HT1080 (cell line): Measurements from ENCODE around the gene MSANTD2. TPM values are rescaled to one million over a fixed set of nuclear protein-coding genes. Genes with fewer than 3 reads are reported as not detected.

Experiments
- DNase-seq: peaks from one replicate; pipeline ENCODE4 v3.0.0-alpha.2; 2015; ENCODE audit warnings: low read depth
- polyA plus RNA-seq, 2 experiments: library from polyadenylated mRNA; depleted of rRNA; stranded (reverse); fragments of >200 nt; gene quantifications; 2 replicates each; pipeline ENCODE4 v1.2.3, GENCODE V29; 2015
- total RNA-seq: library from RNA; depleted of rRNA; stranded (reverse); fragments of >200 nt; shearing (Covaris generic); gene quantifications from 2 replicates; pipeline ENCODE4 v1.2.3, GENCODE V29; 2014; rRNA removed

MSANTD2 gene
- 13.7 and 14.5 TPM in 2 replicates for total RNA-seq
- polyA plus RNA-seq (2015; cell fraction: cytosol; rRNA removed), result 7.5 and 8.0 TPM in 2 replicates
- 34.3 and 37.6 TPM in 2 replicates for polyA plus RNA-seq (2015; cell fraction: nucleus; rRNA removed)

GRCh38 chr11:124800226-124800929 lies at the start of gene MSANTD2:
Gene MSANTD2 (minus strand): TSS chr11:124800406. CDS start chr11:124800380, 26 bp downstream.
- peak; percentile 83 for DNase-seq

- no peak for DNase-seq
Observed at GRCh38 chr11:124846070-124846673, 46.0 kb upstream of the MSANTD2 start.

- DNase-seq, result no peak
Observed at GRCh38 chr11:124844664-124845079, 44.5 kb upstream of the MSANTD2 start.

GRCh38 chr11:124843616-124843910 lies 43.4 kb upstream of the MSANTD2 start:
- no peak for DNase-seq

- no peak for DNase-seq
Observed at GRCh38 chr11:124842305-124842704, 42.1 kb upstream of the MSANTD2 start.

- no peak for DNase-seq
Observed at GRCh38 chr11:124841840-124842239, 41.6 kb upstream of the MSANTD2 start.

- no peak for DNase-seq
Observed at GRCh38 chr11:124841201-124841600, 41.0 kb upstream of the MSANTD2 start.

- no peak for DNase-seq
Observed at GRCh38 chr11:124840666-124841065, 40.5 kb upstream of the MSANTD2 start.

GRCh38 chr11:124839972-124840621 lies 39.9 kb upstream of the MSANTD2 start:
- no peak for DNase-seq

- no peak for DNase-seq
Observed at GRCh38 chr11:124839128-124839971, 39.1 kb upstream of the MSANTD2 start.

GRCh38 chr11:124838805-124839127 lies 38.6 kb upstream of the MSANTD2 start:
- DNase-seq, result no peak

GRCh38 chr11:124837491-124837856 lies 37.3 kb upstream of the MSANTD2 start:
- peak; percentile 83 for DNase-seq

- no peak for DNase-seq
Observed at GRCh38 chr11:124835918-124836317, 35.7 kb upstream of the MSANTD2 start.

GRCh38 chr11:124834526-124835180 lies 34.4 kb upstream of the MSANTD2 start:
- no peak for DNase-seq

GRCh38 chr11:124832571-124832970 lies 32.4 kb upstream of the MSANTD2 start:
- DNase-seq, result peak; percentile 45

GRCh38 chr11:124831897-124832296 lies 31.7 kb upstream of the MSANTD2 start:
- DNase-seq, result no peak

GRCh38 chr11:124830749-124831148 lies 30.5 kb upstream of the MSANTD2 start:
- no peak for DNase-seq

- DNase-seq, result no peak
Observed at GRCh38 chr11:124829986-124830385, 29.8 kb upstream of the MSANTD2 start.

- DNase-seq, result no peak
Observed at GRCh38 chr11:124825876-124826275, 25.7 kb upstream of the MSANTD2 start.

- DNase-seq, result no peak
Observed at GRCh38 chr11:124823512-124824376, 23.5 kb upstream of the MSANTD2 start.
